Measurements from ENCODE around the gene RBM4. TPM values are rescaled to one million over a fixed set of nuclear protein-coding genes. Genes with fewer than 3 reads are reported as not detected.
A peak's percentile ranks its signal among the peaks of the same experiment; 100 is the strongest.

RBM4 gene
- total and polyA plus RNA-seq, 2 of the 4 experiments (the other 2 are of a cell fraction), result 165 to 198 TPM

GRCh38 chr11:66676282-66676919 lies 37.9 kb downstream of the RBM4 start (continued):
- no peak for TF ChIP-seq ELK1 (IDR thresholded peaks at IDR 0.05; ENCODE audit: borderline replicate concordance, low read depth, low read length)

- Histone ChIP-seq H3K4me3 (ENCODE audit: insufficient read depth, low read depth, low read length) (peak overlapping the region; percentile 73), H2AK5ac (ENCODE audit: low read depth, low read length) (peak overlapping the region; percentile 96), H3K56ac (ENCODE audit: extremely low read depth, insufficient read depth, low read length) (peak overlapping the region; percentile 77), H3K36me3 (ENCODE audit: control insufficient read depth, insufficient read depth, low read length) (peaks cover 8% of the 10 kb centered on the region), H3K27me3 (ENCODE audit: control insufficient read depth, insufficient read depth, low read length) (no peaks in the 10 kb centered on the region), H3K14ac (replicated peaks; ENCODE audit: low read depth, low read length) (peak overlapping the region; percentile 94), H3K4me1 (ENCODE audit: control insufficient read depth, insufficient read depth, low read length) (peaks cover 5% of the 10 kb centered on the region), H4K5ac (ENCODE audit: low read depth, low read length) (peak overlapping the region; percentile 46), H3K79me1 (ENCODE audit: low read depth in 1 of 2, low read length in 2 of 2) (peaks cover 17 to 36% of the 10 kb centered on the region in 2 experiments; a peak in 3 of 4 replicates), H2BK5ac (ENCODE audit: low read depth, low read length, poor library complexity, severe bottlenecking) (peak overlapping the region; percentile 86), H2AFZ (replicated peaks; ENCODE audit: low read length, poor library complexity) (peak overlapping the region; percentile 96), H3K18ac (ENCODE audit: low read depth, low read length) (peak overlapping the region; percentile 7), H4K20me1 (ENCODE audit: insufficient read depth, low read length) (no peaks in the 10 kb centered on the region; the same call in 1 of the 2 replicates), H3K9me1 (ENCODE audit: insufficient read depth, low read length) (no peaks in the 10 kb centered on the region; the same call in 1 of the 2 replicates), H3K4me2 (ENCODE audit: low read depth, low read length) (peak overlapping the region; percentile 90), H3K4ac (ENCODE audit: low read depth, low read length) (peak overlapping the region; percentile 77), H3K9me3 (ENCODE audit: control insufficient read depth, insufficient read depth, low read length) (no peaks in the 10 kb centered on the region), H3K23ac (ENCODE audit: low read depth, low read length) (peak overlapping the region; percentile 86), H2BK15ac (ENCODE audit: low read depth, low read length) (no peak overlapping the region), H2AK9ac (replicated peaks; ENCODE audit: low read depth, low read length, poor library complexity) (peak overlapping the region; percentile 93), H2BK20ac (ENCODE audit: low read depth, low read length) (no peak overlapping the region), H2BK120ac (ENCODE audit: low read depth, low read length) (no peak overlapping the region), H4K8ac (ENCODE audit: low read depth in 2 of 2, low read length in 2 of 2) (peak overlapping the region; percentile 70 to 90), H3K9ac (ENCODE audit: low read depth, low read length) (peak overlapping the region; percentile 90), H4K91ac (ENCODE audit: insufficient read depth, low read depth, low read length) (peak overlapping the region; percentile 75), H3K27ac (ENCODE audit: insufficient read depth, low read length) (peak overlapping the region; percentile 97)
- in situ Hi-C loops (cut with MboI; ENCODE audit: low sequenced_read_pairs) (no loop called here), intact Hi-C loops (cut with micrococcal nuclease) (loop anchor here (1.0 kb wide), 2 partner anchors 131 to 211 kb away; partner anchors contain the start of genes ACTN3, PELI3 and ZDHHC24), dilution Hi-C loops (cut with HindIII; ENCODE audit: low sequenced_read_pairs, unreplicated experiment) (no loop called here)
- ChIA-PET CTCF (interaction anchor here (1.4 to 1.9 kb wide), 3 partner anchors 18 to 238 kb away, joined by 3 to 7 read pairs (median 5); partner anchors contain the start of genes MRPL11 and ZDHHC24), POLR2A (ENCODE audit: unreplicated experiment) (interaction anchor here (0.5 kb wide), 1 partner anchor 61 kb away, joined by 3 read pairs; the partner anchor contains the start of gene RBM14)
- WGBS, 2 experiments (ENCODE audit: extremely low coverage in 2 of 2, insufficient read length in 1 of 2), result 0% methylated on average over 9 of the region's 27 CpGs; no CpG with 5 or more reads in 1 of the 2 experiments
- DNase-seq, result peak; percentile 13
- no TSS peak for BruUV-seq (replicated peaks)
- no peak; the same call in 1 of the 2 replicates for ATAC-seq (ENCODE audit: low read depth)
- TF ChIP-seq CTCF (conservative IDR thresholded peaks at IDR 0.05; ENCODE audit: low read depth, low read length) (no peak), CHD1 (IDR thresholded peaks at IDR 0.05; ENCODE audit: low read depth, low read length) (0 out of 2 replicates have a peak, but pooled peaks have one; percentile 34), RAD21 (IDR thresholded peaks at IDR 0.05; ENCODE audit: low read length) (no peak), ELK1 (IDR thresholded peaks at IDR 0.05; ENCODE audit: borderline replicate concordance, low read depth, low read length) (no peak)
These were observed 38.6 kb downstream of the RBM4 start for GRCh38 chr11:66676931-66677598.
